ENCODE data around the gene SERPINB3.
"Not testable (repeated sequence)": the region's sequence is repeated elsewhere in the genome, so short reads cannot be mapped to it uniquely, and the experiment has no call there.

Gene SERPINB3

DNA sequence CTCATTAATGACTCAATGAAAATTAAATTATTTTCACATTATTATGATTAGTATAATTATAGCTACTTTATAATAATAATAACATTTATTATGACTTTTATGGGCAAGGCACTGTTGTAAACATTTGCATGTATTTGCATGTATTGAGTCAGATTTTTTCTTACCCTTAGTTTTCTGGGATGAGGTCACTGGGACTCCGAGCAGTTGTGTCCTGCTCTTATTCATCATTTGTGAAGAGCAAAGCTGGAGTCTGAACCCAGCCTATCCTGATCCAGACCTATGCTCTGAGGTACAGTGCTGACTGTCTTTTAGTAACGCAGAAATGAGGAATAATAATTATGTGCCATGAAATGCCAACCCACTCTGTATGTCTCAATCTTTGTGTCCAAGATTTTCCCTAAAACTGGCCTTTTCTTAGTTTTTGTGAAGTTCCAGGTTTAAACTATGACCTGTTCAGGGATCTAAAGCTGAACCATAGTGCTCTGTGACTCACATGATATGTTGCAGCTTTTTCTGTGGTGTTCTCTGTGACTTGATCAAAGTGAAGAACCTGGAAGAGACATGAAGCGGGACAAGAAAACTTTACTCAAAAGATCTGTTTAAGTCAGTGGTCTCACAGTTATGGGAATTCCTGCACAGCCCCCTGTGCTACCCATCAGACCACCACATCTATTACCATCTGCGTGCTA is 18.9 kb downstream of the SERPINB3 start:
- not testable (repeated sequence) for DNase-seq (ENCODE audit: low read depth in 1 of 2, low spot score in 1 of 2); H3K4me3 ChIP-seq (replicated peaks; ENCODE audit: insufficient read depth, low read length); H3K27ac ChIP-seq (replicated peaks); H3K27me3 ChIP-seq (ENCODE audit: insufficient read depth, poor library complexity, severe bottlenecking)

DNA sequence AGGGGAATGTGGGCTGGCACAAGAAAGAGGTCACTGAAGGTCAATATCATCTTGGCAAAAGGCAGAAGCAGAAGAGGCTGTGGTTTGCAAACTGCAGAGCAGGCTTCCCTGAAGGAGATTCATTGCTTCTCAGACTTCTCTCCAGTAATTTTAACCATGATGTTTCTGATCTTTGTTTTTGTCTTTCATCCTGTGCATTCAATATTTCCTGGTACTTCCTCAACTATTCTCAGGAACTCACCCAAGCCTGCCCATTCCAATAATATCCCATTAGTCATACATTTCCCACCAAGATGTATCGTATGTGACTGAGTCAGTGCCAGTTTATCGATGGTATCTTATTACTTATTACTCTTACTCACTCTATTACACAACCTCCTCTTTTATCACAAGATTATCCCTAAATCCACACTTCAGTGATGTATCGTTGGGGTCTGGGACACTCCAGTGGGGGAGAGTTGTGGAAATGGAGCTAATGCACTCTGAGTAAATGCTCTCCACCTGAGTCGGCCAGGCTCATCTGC is 20.5 kb downstream of the SERPINB3 start:
- not testable (repeated sequence) for DNase-seq (ENCODE audit: low read depth in 1 of 2, low spot score in 1 of 2); H3K4me3 ChIP-seq (replicated peaks; ENCODE audit: insufficient read depth, low read length); H3K27me3 ChIP-seq (ENCODE audit: insufficient read depth, poor library complexity, severe bottlenecking); H3K27ac ChIP-seq (replicated peaks)

DNA sequence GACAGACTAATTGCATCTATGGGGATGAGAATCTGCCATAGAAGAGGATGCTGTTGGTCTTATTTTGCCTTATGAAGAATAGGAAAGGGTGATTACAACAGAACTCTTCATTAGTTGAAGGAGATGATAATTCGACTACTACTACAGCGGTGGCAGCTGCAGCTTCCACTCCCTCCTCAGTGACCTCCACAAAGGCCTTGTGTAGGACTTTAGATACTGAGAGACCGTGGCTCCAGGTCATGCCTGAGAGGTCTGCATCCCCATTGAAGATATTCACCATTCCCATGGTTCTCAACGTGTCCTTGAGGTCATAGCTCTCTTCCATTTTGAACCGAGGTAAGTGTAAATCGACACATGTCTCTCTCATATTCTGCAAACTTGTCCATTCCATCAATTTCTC is 24.0 kb downstream of the SERPINB3 start:
- TF ChIP-seq GABPA (IDR thresholded peaks at IDR 0.05; ENCODE audit: low read depth) = no peak
- DNase-seq (ENCODE audit: low read depth in 1 of 2, low spot score in 1 of 2) = no peak
- Histone ChIP-seq H3K27ac (replicated peaks) (no peak overlapping the region), H3K27me3 (ENCODE audit: insufficient read depth, poor library complexity, severe bottlenecking) (no peaks in the 10 kb centered on the region), H3K4me3 (replicated peaks; ENCODE audit: insufficient read depth, low read length) (no peak overlapping the region)

DNA sequence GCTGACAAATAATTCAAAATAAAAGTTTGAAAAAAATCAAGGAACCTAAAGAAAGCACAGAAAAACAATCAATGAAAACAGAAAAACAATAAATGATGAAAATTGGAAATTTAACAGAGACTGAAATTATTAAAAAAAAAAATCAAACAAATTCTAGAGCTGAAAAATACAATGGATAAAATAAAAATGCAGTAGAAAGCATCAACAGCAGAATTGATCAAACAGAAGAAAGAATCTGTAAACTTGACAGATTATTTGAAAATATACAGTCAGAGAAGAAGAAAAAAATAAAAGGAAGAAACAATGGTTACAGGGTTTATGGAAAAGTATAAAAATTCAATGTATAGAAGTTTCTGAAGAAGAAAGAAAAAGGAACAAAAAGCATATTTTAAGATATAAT is 33.9 kb downstream of the SERPINB3 start:
- Histone ChIP-seq H3K27ac (replicated peaks) (no peak overlapping the region), H3K4me3 (replicated peaks; ENCODE audit: insufficient read depth, low read length) (no peak overlapping the region), H3K27me3 (ENCODE audit: insufficient read depth, poor library complexity, severe bottlenecking) (no peaks in the 10 kb centered on the region)
- DNase-seq (ENCODE audit: low read depth in 1 of 2, low spot score in 1 of 2) = no peak
- TF ChIP-seq, protein P1, sequence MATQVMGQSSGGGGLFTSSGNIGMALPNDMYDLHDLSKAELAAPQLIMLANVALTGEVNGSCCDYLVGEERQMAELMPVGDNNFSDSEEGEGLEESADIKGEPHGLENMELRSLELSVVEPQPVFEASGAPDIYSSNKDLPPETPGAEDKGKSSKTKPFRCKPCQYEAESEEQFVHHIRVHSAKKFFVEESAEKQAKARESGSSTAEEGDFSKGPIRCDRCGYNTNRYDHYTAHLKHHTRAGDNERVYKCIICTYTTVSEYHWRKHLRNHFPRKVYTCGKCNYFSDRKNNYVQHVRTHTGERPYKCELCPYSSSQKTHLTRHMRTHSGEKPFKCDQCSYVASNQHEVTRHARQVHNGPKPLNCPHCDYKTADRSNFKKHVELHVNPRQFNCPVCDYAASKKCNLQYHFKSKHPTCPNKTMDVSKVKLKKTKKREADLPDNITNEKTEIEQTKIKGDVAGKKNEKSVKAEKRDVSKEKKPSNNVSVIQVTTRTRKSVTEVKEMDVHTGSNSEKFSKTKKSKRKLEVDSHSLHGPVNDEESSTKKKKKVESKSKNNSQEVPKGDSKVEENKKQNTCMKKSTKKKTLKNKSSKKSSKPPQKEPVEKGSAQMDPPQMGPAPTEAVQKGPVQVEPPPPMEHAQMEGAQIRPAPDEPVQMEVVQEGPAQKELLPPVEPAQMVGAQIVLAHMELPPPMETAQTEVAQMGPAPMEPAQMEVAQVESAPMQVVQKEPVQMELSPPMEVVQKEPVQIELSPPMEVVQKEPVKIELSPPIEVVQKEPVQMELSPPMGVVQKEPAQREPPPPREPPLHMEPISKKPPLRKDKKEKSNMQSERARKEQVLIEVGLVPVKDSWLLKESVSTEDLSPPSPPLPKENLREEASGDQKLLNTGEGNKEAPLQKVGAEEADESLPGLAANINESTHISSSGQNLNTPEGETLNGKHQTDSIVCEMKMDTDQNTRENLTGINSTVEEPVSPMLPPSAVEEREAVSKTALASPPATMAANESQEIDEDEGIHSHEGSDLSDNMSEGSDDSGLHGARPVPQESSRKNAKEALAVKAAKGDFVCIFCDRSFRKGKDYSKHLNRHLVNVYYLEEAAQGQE (IDR thresholded peaks at IDR 0.05; ENCODE audit: insufficient replicate concordance, low read depth) = no peak
- TF ChIP-seq GABPA (IDR thresholded peaks at IDR 0.05; ENCODE audit: low read depth) = no peak
- TF ChIP-seq SPI1 (IDR thresholded peaks at IDR 0.05; ENCODE audit: borderline replicate concordance, low read depth) = no peak
- TF ChIP-seq, protein P2, sequence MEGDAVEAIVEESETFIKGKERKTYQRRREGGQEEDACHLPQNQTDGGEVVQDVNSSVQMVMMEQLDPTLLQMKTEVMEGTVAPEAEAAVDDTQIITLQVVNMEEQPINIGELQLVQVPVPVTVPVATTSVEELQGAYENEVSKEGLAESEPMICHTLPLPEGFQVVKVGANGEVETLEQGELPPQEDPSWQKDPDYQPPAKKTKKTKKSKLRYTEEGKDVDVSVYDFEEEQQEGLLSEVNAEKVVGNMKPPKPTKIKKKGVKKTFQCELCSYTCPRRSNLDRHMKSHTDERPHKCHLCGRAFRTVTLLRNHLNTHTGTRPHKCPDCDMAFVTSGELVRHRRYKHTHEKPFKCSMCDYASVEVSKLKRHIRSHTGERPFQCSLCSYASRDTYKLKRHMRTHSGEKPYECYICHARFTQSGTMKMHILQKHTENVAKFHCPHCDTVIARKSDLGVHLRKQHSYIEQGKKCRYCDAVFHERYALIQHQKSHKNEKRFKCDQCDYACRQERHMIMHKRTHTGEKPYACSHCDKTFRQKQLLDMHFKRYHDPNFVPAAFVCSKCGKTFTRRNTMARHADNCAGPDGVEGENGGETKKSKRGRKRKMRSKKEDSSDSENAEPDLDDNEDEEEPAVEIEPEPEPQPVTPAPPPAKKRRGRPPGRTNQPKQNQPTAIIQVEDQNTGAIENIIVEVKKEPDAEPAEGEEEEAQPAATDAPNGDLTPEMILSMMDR (IDR thresholded peaks at IDR 0.05; ENCODE audit: insufficient read depth, low read length) = no peak
- TF ChIP-seq POLR2AphosphoS5 (IDR thresholded peaks at IDR 0.05; ENCODE audit: low read depth) = no peak

DNA sequence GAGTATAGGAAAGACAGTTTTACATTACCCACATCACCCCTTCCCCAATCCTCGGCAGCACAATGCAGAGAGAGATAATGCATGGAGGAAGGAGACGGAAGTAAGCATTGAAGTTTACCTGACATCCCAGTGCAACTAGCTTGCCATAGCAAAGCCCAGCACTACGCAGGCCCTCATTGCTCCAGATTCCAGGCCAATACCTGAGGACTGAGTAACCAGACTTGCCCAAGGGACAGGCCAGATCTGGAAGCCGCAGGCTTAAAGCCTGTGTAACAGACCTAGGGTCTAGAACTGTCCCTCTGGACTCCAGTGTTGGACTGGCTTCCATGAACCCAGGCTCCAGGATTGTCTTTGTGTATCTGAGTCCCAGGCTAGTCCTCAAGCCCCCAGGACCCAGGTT is 35.3 kb downstream of the SERPINB3 start:
- TF ChIP-seq, protein P2 (IDR thresholded peaks at IDR 0.05; ENCODE audit: insufficient read depth, low read length) = no peak
- no peak for TF ChIP-seq SPI1 (IDR thresholded peaks at IDR 0.05; ENCODE audit: borderline replicate concordance, low read depth)
- TF ChIP-seq GABPA (IDR thresholded peaks at IDR 0.05; ENCODE audit: low read depth) = no peak
- TF ChIP-seq POLR2AphosphoS5 (IDR thresholded peaks at IDR 0.05; ENCODE audit: low read depth) = no peak
- TF ChIP-seq, protein P1 (IDR thresholded peaks at IDR 0.05; ENCODE audit: insufficient replicate concordance, low read depth) = no peak
- Histone ChIP-seq H3K4me3 (replicated peaks; ENCODE audit: insufficient read depth, low read length) (no peak overlapping the region), H3K27me3 (ENCODE audit: insufficient read depth, poor library complexity, severe bottlenecking) (no peaks in the 10 kb centered on the region), H3K27ac (replicated peaks) (no peak overlapping the region)
- no peak for DNase-seq (ENCODE audit: low read depth in 1 of 2, low spot score in 1 of 2)
